CD4-positive, CD25-positive, alpha-beta regulatory T cell (primary cell): Measurements from ENCODE around the gene PGAM4. TPM values are rescaled to one million over a fixed set of nuclear protein-coding genes. Genes with fewer than 3 reads are reported as not detected.
"Not testable (repeated sequence)": the region's sequence is repeated elsewhere in the genome, so short reads cannot be mapped to it uniquely, and the experiment has no call there.

Experiments used
- ATAC-seq, 2 donors: fragments of 150-1000 bp; cut with Tn5 transposase; one replicate each; pipeline ENCODE4 v1.10.0; 2021; ENCODE audit warnings: low read depth in 2 of 2, moderate number of reproducible peaks in 2 of 2, moderate library complexity in 1 of 2
- DNase-seq, 3 donors: peaks; one replicate each; pipeline versions ENCODE4 v3.0.0 to v3.0.0-alpha.2; 2012 to 2022; ENCODE audit warnings: mixed read lengths in 1 of 3
- H3K27ac ChIP-seq: one replicate; pipeline ENCODE4 v1.7.0; 2013; ENCODE audit warnings: mild to moderate bottlenecking, low read length; ENCODE audit not compliant: insufficient read depth, poor library complexity, severe bottlenecking
- H3K27me3 ChIP-seq: one replicate; pipeline ENCODE4 v1.7.0; 2013; ENCODE audit warnings: low read length; ENCODE audit not compliant: control insufficient read depth, insufficient read depth
- H3K36me3 ChIP-seq: one replicate; pipeline ENCODE4 v1.7.0; 2013; ENCODE audit warnings: mild to moderate bottlenecking, low read length, moderate library complexity; ENCODE audit not compliant: control insufficient read depth, insufficient read depth
- H3K4me1 ChIP-seq: 2 replicates; pipeline ENCODE4 v1.7.0; 2013; ENCODE audit warnings: mild to moderate bottlenecking, low read length; ENCODE audit not compliant: insufficient read depth, control insufficient read depth, poor library complexity, severe bottlenecking
- H3K4me3 ChIP-seq: one replicate; pipeline ENCODE4 v1.7.0; 2013; ENCODE audit warnings: low read depth, mild to moderate bottlenecking, low read length, moderate library complexity
- H3K9me3 ChIP-seq, 2 experiments: 1 replicate in 1 of 2; 2 replicates in 1 of 2; pipeline ENCODE4 v1.7.0; 2013; ENCODE audit warnings: low read length in 2 of 2, mild to moderate bottlenecking in 1 of 2, moderate library complexity in 1 of 2; ENCODE audit not compliant: control insufficient read depth in 2 of 2
- H3K27ac Mint-ChIP-seq, 3 donors: one replicate each; pipeline ENCODE4 v1.8.0; 2020 to 2022; ENCODE audit warnings: mild to moderate bottlenecking in 3 of 3, mixed read lengths in 3 of 3, moderate library complexity in 2 of 3
- H3K27me3 Mint-ChIP-seq: one replicate; pipeline ENCODE4 v1.8.0; 2022; ENCODE audit warnings: mild to moderate bottlenecking, mixed read lengths
- H3K36me3 Mint-ChIP-seq: one replicate; pipeline ENCODE4 v1.8.0; 2020; ENCODE audit warnings: mixed read lengths
- H3K4me1 Mint-ChIP-seq, 4 donors: one replicate each; pipeline ENCODE4 v1.8.0; 2020 to 2022; ENCODE audit warnings: mixed read lengths in 4 of 4, mild to moderate bottlenecking in 1 of 4
- H3K4me3 Mint-ChIP-seq, 4 donors: one replicate each; pipeline ENCODE4 v1.8.0; 2020 to 2022; ENCODE audit warnings: mild to moderate bottlenecking in 4 of 4, mixed read lengths in 4 of 4, moderate library complexity in 3 of 4
- H3K9me3 Mint-ChIP-seq, 7 donors: one replicate each; pipeline ENCODE4 v1.8.0; 2020 to 2022; ENCODE audit warnings: mixed read lengths in 7 of 7, mild to moderate bottlenecking in 3 of 7, moderate library complexity in 2 of 7
- polyA plus RNA-seq, 4 donors: library from polyadenylated mRNA; unstranded; fragments of 300-500 nt; fragmentation: Illumina TruSeq; gene quantifications; one replicate each; pipeline ENCODE4 v1.2.3, GENCODE V29; 2021
- total RNA-seq: library from RNA; stranded (reverse); gene quantifications from one replicate; pipeline ENCODE4 v1.2.3, GENCODE V29; 2022

The PGAM4 gene
- total and polyA plus RNA-seq, 5 donors from 2014 or later: not detected

DNA sequence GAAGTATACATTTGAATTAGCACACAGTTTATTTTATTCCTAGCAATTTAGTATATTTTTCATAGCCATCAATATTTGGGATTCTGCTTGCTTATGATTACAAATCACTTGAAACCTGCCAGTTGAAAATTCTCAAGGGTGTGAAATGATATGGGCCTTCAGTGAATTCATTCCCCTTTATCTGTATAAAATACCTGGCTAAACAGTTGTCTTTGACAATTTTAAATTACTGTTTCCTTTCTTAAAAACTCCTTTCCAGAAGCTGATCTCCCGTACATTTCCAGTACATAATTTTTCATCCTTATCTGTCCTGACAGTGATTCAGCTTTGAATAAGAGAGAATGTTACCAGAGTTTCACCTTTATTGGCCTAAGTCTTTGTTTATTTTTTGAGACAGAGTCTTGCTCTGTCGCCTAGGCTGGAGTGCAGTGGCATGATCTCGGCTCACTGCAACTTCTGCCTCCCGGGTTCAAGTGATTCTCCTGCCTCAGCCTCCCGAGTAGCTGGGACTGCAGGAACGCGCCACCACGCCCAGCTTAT lies 45.0 kb downstream of the PGAM4 start:
- no peak for DNase-seq

DNA sequence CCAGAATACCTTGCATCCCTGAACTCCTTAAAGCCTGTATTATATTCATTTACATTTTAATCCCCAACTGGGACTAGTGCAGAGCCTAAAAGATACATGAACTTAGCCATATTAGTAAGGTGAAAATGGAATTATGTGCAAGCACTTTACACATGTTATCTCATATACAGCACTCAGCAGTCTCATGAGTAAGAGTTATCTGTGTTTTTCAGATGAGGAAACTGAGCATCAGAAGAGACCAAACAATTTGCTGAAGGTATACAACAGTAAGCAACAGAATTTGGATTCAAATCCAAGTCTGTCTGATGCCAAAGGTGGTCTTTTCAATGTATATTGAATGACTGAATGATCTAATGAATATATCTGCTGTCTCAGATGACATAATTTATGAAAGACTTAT lies 46.7 kb downstream of the PGAM4 start:
- ATAC-seq: no peak

More for the DNA sequence above, 45.0 kb downstream of the PGAM4 start:
- Histone ChIP-seq H3K27me3 (no peaks in the 10 kb centered on the region), H3K36me3 (no peaks in the 10 kb centered on the region), H3K9me3 (no peaks in the 10 kb centered on the region), H3K4me1 (no peaks in the 10 kb centered on the region), H3K27ac (no peak overlapping the region), H3K4me3 (no peak overlapping the region)
- H3K36me3 Mint-ChIP-seq: peaks cover 4% of the 10 kb centered on the region
- peaks cover 0 to 19% (median 15%) of the 10 kb centered on the region in 4 donors for H3K4me1 Mint-ChIP-seq
- no peak overlapping the region for H3K27ac Mint-ChIP-seq
- ATAC-seq: no peak
- H3K4me3 Mint-ChIP-seq: no peak overlapping the region
- H3K27me3 Mint-ChIP-seq: no peaks in the 10 kb centered on the region
- peaks cover 0 to 1% (median 0%) of the 10 kb centered on the region in 7 donors for H3K9me3 Mint-ChIP-seq

DNA sequence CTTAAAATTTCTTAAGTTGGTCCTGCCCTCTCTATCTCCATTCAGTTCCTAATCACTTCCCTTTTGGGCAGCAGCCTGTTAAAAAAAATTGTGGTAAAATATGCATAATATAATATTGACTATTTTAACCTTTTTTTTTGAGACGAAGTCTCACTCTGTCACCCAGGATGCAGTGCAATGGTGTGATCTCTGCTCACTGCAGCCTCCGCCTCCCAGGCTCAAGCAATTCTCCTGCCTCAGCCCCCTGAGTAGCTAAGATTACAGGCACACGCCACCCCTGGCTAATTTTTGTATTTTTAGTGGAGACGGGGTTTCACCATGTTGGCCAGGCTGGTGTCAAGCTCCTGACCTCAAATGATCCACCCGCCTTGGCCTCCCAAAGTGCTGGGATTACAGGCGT lies 50.1 kb downstream of the PGAM4 start:
- H3K27ac Mint-ChIP-seq, H3K36me3 ChIP-seq, H3K4me3 Mint-ChIP-seq, H3K27ac ChIP-seq, DNase-seq, H3K27me3 ChIP-seq, H3K4me3 ChIP-seq, H3K27me3 Mint-ChIP-seq, H3K9me3 ChIP-seq, H3K36me3 Mint-ChIP-seq, H3K9me3 Mint-ChIP-seq, H3K4me1 ChIP-seq, ATAC-seq: not testable (repeated sequence)
- H3K4me1 Mint-ChIP-seq: peaks cover 4 to 42% (median 28%) of the 10 kb centered on the region in 4 donors

More for the DNA sequence above, 46.7 kb downstream of the PGAM4 start:
- no peak for DNase-seq
- H3K27ac ChIP-seq: no peak overlapping the region
- Mint-ChIP-seq H3K27me3 (no peaks in the 10 kb centered on the region), H3K27ac (no peak overlapping the region), H3K9me3 (peaks cover 0 to 1% (median 0%) of the 10 kb centered on the region in 7 donors), H3K4me3 (no peak overlapping the region), H3K4me1 (peaks cover 0 to 26% (median 16%) of the 10 kb centered on the region in 4 donors), H3K36me3 (peaks cover 3% of the 10 kb centered on the region)
- H3K4me3 ChIP-seq: no peak overlapping the region
- H3K9me3 ChIP-seq: no peaks in the 10 kb centered on the region
- no peaks in the 10 kb centered on the region for H3K4me1 ChIP-seq
- H3K36me3 ChIP-seq: no peaks in the 10 kb centered on the region
- H3K27me3 ChIP-seq: no peaks in the 10 kb centered on the region

DNA sequence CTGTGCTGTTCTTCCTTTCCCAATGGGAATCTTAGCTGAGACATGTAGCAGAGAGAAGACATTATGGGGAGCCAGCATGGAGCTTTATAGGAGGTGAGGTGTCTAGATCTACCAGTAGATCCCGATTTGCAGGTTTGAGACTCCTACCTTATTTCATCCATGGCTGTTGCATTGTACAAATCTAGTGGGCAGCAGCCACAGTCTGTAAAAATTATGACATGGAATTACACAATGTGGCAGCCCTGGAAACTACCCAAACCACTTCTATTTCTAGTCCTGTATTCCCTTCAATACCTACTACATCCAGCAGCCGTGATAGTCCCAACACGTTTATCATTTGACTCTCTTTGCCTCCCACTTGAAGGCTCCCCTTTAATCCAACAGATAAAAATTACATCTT lies 50.9 kb downstream of the PGAM4 start:
- Mint-ChIP-seq H3K4me1 (peaks cover 4 to 41% (median 28%) of the 10 kb centered on the region in 4 donors), H3K27ac (no peak overlapping the region)

More for the DNA sequence above, 50.9 kb downstream of the PGAM4 start:
- Histone ChIP-seq H3K9me3 (no peaks in the 10 kb centered on the region), H3K4me1 (no peaks in the 10 kb centered on the region), H3K27me3 (no peaks in the 10 kb centered on the region), H3K36me3 (no peaks in the 10 kb centered on the region), H3K27ac (no peak overlapping the region), H3K4me3 (no peak overlapping the region)
- no peak for ATAC-seq
- no peaks in the 10 kb centered on the region for H3K27me3 Mint-ChIP-seq
- H3K9me3 Mint-ChIP-seq: peaks cover 0 to 1% (median 0%) of the 10 kb centered on the region in 7 donors
- H3K4me3 Mint-ChIP-seq: no peak overlapping the region
- DNase-seq: no peak
- H3K36me3 Mint-ChIP-seq: no peaks in the 10 kb centered on the region

Other genes with a start within 250 kb of the PGAM4 start
- 175 TPM for gene ATRX, start 183.4 kb downstream of the PGAM4 start, total RNA-seq
- 10 to 100 TPM; 35.2 to 48.6 (median 41.9) TPM for gene ATRX, start 183.4 kb downstream of the PGAM4 start, polyA plus RNA-seq
- 37.8 TPM for gene MAGT1, start 74.2 kb downstream of the PGAM4 start, total RNA-seq
- 10 to 100 TPM; 24.8 to 29.4 (median 28.2) TPM for gene MAGT1, start 74.2 kb downstream of the PGAM4 start, polyA plus RNA-seq
- 110 TPM for gene COX7B, start 70.2 kb downstream of the PGAM4 start, total RNA-seq
- gene COX7B, start 70.2 kb downstream of the PGAM4 start, polyA plus RNA-seq: 100 to 1,000 TPM; 395 to 504 (median 424) TPM
- 13.6 TPM for gene ATP7A, start 58.9 kb downstream of the PGAM4 start, total RNA-seq
- 1 to 10 TPM; 2.7 to 5.0 (median 3.0) TPM for gene ATP7A, start 58.9 kb downstream of the PGAM4 start, polyA plus RNA-seq
- 254 TPM for gene PGK1, start 134.6 kb upstream of the PGAM4 start, total RNA-seq
- gene PGK1, start 134.6 kb upstream of the PGAM4 start, polyA plus RNA-seq: 100 to 1,000 TPM; 422 to 490 (median 457) TPM
- 13.9 TPM for gene TAF9B, start 170.0 kb upstream of the PGAM4 start, total RNA-seq
- 10 to 100 TPM; 32.4 to 39.1 (median 37.5) TPM for gene TAF9B, start 170.0 kb upstream of the PGAM4 start, polyA plus RNA-seq